Astrocyte (in vitro differentiated cells and primary cell): Measurements from ENCODE around the gene GNG14.

Experiments
- EZH2 ChIP-seq: IDR thresholded peaks from 2 replicates; pipeline ENCODE4 v1.6.1; 2012; ENCODE audit warnings: mild to moderate bottlenecking, low read length, inconsistent platforms; ENCODE audit not compliant: insufficient read depth
- TF ChIP-seq, protein P1 (sequence below): IDR thresholded peaks from 2 replicates; pipeline ENCODE4 v1.5.1; 2011; ENCODE audit warnings: low read depth, mild to moderate bottlenecking, inconsistent platforms, low read length, moderate library complexity; ENCODE audit not compliant: insufficient read depth

DNA sequence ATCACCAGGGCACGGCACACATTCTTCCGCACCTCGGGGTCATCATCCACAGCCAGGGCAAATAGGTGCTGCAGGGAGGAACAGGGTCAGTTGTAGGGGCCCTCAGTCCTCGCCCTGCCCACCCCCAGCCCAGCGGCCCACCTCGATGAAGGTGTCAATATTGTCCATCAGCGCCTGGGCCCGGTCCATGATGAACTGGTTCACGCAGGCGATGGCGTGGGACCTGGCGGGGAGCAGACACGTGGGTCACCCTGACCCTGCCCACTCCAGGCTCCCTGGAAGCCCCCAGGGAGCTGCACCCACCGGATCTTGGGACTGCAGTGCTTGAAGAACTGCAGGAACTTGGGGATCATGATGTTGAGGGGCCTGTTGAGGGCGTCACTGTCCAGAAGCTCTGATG lies 27.3 kb downstream of the GNG14 start:
- TF ChIP-seq, protein P1, sequence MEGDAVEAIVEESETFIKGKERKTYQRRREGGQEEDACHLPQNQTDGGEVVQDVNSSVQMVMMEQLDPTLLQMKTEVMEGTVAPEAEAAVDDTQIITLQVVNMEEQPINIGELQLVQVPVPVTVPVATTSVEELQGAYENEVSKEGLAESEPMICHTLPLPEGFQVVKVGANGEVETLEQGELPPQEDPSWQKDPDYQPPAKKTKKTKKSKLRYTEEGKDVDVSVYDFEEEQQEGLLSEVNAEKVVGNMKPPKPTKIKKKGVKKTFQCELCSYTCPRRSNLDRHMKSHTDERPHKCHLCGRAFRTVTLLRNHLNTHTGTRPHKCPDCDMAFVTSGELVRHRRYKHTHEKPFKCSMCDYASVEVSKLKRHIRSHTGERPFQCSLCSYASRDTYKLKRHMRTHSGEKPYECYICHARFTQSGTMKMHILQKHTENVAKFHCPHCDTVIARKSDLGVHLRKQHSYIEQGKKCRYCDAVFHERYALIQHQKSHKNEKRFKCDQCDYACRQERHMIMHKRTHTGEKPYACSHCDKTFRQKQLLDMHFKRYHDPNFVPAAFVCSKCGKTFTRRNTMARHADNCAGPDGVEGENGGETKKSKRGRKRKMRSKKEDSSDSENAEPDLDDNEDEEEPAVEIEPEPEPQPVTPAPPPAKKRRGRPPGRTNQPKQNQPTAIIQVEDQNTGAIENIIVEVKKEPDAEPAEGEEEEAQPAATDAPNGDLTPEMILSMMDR, result no peak
- no peak for TF ChIP-seq EZH2
